ENCODE data around the gene HDAC6. TPM values are rescaled to one million over a fixed set of nuclear protein-coding genes. Genes with fewer than 3 reads are reported as not detected.

Gene HDAC6
- total and polyA plus RNA-seq, 8 donors = 24.9 to 132 (median 31.7) TPM

GRCh38 chrX:48761674-48762471 lies 40.0 kb upstream of the HDAC6 start, which contains the start of gene GLOD5:
Gene GLOD5 (plus strand): TSS chrX:48761747. CDS start chrX:48761791, 44 bp downstream.
- Histone ChIP-seq H3K27ac (peak within 1 kb of the TSS in 3 of 4 donors; percentile 7 to 42 (median 28)), H3K36me3 (no peaks in the 10 kb centered on the region), H3K9me3 (no peaks in the 10 kb centered on the region), H3K4me1 (no peaks in the 10 kb centered on the region), H3K27me3 (peaks cover 0 to 8% (median 0%) of the 10 kb centered on the region in 4 donors), H3K4me3 (no peak within 1 kb of the TSS)
- ATAC-seq (peak; percentile 97 to 100 (median 98)), DNase-seq (peak; percentile 53 to 81 (median 67)), FAIRE-seq (no peak)
- intact Hi-C loops (cut with DNase I) = no loop called here
- WGBS, 2 donors = 25 to 41% methylated on average over 11 to 12 of the region's 12 CpGs
- TF ChIP-seq, protein P1, sequence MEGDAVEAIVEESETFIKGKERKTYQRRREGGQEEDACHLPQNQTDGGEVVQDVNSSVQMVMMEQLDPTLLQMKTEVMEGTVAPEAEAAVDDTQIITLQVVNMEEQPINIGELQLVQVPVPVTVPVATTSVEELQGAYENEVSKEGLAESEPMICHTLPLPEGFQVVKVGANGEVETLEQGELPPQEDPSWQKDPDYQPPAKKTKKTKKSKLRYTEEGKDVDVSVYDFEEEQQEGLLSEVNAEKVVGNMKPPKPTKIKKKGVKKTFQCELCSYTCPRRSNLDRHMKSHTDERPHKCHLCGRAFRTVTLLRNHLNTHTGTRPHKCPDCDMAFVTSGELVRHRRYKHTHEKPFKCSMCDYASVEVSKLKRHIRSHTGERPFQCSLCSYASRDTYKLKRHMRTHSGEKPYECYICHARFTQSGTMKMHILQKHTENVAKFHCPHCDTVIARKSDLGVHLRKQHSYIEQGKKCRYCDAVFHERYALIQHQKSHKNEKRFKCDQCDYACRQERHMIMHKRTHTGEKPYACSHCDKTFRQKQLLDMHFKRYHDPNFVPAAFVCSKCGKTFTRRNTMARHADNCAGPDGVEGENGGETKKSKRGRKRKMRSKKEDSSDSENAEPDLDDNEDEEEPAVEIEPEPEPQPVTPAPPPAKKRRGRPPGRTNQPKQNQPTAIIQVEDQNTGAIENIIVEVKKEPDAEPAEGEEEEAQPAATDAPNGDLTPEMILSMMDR (IDR thresholded peaks at IDR 0.05) = no peak

- no peak overlapping the region for H3K4me3 ChIP-seq
- TF ChIP-seq, protein P1 (IDR thresholded peaks at IDR 0.05) = no peak
- no peaks in the 10 kb centered on the region for H3K9me3 ChIP-seq
- intact Hi-C loops (cut with DNase I) = no loop called here
- WGBS, 2 donors = 80% methylated on average over 6 of the region's 6 CpGs
- no peak for FAIRE-seq
- peaks cover 0 to 4% (median 0%) of the 10 kb centered on the region in 4 donors for H3K27me3 ChIP-seq
- no peaks in the 10 kb centered on the region for H3K36me3 ChIP-seq
- no peak overlapping the region for H3K27ac ChIP-seq
- no peak for ATAC-seq
- DNase-seq = no peak
- no peaks in the 10 kb centered on the region for H3K4me1 ChIP-seq
Measured at GRCh38 chrX:48769230-48769629, 32.6 kb upstream of the HDAC6 start.

- 67 to 70% methylated on average over 6 of the region's 6 CpGs for WGBS, 2 donors
- intact Hi-C loops (cut with DNase I) = no loop called here
- no peaks in the 10 kb centered on the region for H3K9me3 ChIP-seq
- TF ChIP-seq, protein P1 (IDR thresholded peaks at IDR 0.05) = no peak
- DNase-seq (no peak), FAIRE-seq (no peak), ATAC-seq (no peak)
- H3K36me3 ChIP-seq = no peaks in the 10 kb centered on the region
- H3K27ac ChIP-seq = no peak overlapping the region
- H3K27me3 ChIP-seq = no peaks in the 10 kb centered on the region
- H3K4me3 ChIP-seq = no peak overlapping the region
- H3K4me1 ChIP-seq = no peaks in the 10 kb centered on the region
Measured at GRCh38 chrX:48770296-48770695, 31.6 kb upstream of the HDAC6 start.

GRCh38 chrX:48772602-48773001 lies 29.3 kb upstream of the HDAC6 start:
- WGBS, 2 donors = 70 to 81% methylated on average over 6 of the region's 6 CpGs
- no peaks in the 10 kb centered on the region for H3K4me1 ChIP-seq
- TF ChIP-seq, protein P1 (IDR thresholded peaks at IDR 0.05) = no peak
- peaks cover 0 to 3% (median 0%) of the 10 kb centered on the region in 4 donors for H3K27me3 ChIP-seq
- intact Hi-C loops (cut with DNase I) = no loop called here
- no peak overlapping the region for H3K27ac ChIP-seq
- no peak for DNase-seq
- no peak for FAIRE-seq
- no peaks in the 10 kb centered on the region for H3K36me3 ChIP-seq
- no peaks in the 10 kb centered on the region for H3K9me3 ChIP-seq
- no peak for ATAC-seq
- H3K4me3 ChIP-seq = no peak overlapping the region

Data from pancreas (tissue), 10 donors.